Body of pancreas (tissue), 4 donors: Measurements from ENCODE around the gene KIF17. TPM values are rescaled to one million over a fixed set of nuclear protein-coding genes. Genes with fewer than 3 reads are reported as not detected.

Experiments
- ATAC-seq: fragments of 150-250 bp; one replicate; pipeline ENCODE4 v1.9.1; 2016
- DNase-seq, 4 donors: peaks; one replicate each; pipeline ENCODE4 v3.0.0-alpha.2; 2019
- H3K27ac ChIP-seq, 4 donors: fragments of 200-600 bp; sonication (generic); 1 replicate in 3 of 4; 2 replicates in 1 of 4; pipeline versions ENCODE4 v1.5.1 to v1.6.1; 2016 to 2019; ENCODE audit warnings: mild to moderate bottlenecking in 1 of 4, mixed read lengths in 1 of 4, moderate library complexity in 1 of 4
- H3K27me3 ChIP-seq, 2 donors: fragments of 200-600 bp; sonication (generic); one replicate each; pipeline ENCODE4 v1.6.0; 2016; ENCODE audit warnings: mild to moderate bottlenecking in 1 of 2
- H3K36me3 ChIP-seq, 2 donors: fragments of 200-600 bp; sonication (generic); replicated peaks in 1 of 2; 2 replicates each; pipeline ENCODE4 v1.5.1; 2016; ENCODE audit warnings: low read depth in 2 of 2; ENCODE audit not compliant: insufficient read depth in 1 of 2
- H3K4me1 ChIP-seq: fragments of 200-600 bp; sonication (generic); one replicate; pipeline ENCODE4 v1.6.0; 2016
- H3K4me3 ChIP-seq, 2 donors: fragments of 200-600 bp; sonication (generic); 1 replicate in 1 of 2; 2 replicates in 1 of 2; pipeline ENCODE4 v1.5.1; 2016 to 2019
- H3K9me3 ChIP-seq, 3 donors: fragments of 200-600 bp; sonication (generic); 1 replicate in 2 of 3; 2 replicates in 1 of 3; pipeline ENCODE4 v1.5.1; 2016
- CTCF ChIP-seq, 7 experiments: fragments of 450-650 bp in 4 of 7; fragments of 200-600 bp in 3 of 7; sonication (generic) in 3 of 7; IDR thresholded peaks; one replicate each; pipeline ENCODE4 v1.5.1; 2016 to 2019; ENCODE audit warnings: antibody characterized with exemption in 7 of 7
- POLR2A ChIP-seq, 3 donors: fragments of 450-650 bp; IDR thresholded peaks; one replicate each; pipeline ENCODE4 v1.6.1; 2016; ENCODE audit warnings: antibody characterized with exemption in 3 of 3, mild to moderate bottlenecking in 2 of 3
- WGBS, 2 donors: methylation state at CpG; one replicate each; pipeline ENCODE4 v1.1.5; 2017; 5-methylcytosine and 5-hydroxymethylcytosine counted together
- intact Hi-C: fragments of 100-400 bp; cut with DNase I; formaldehyde crosslinking; loops from one replicate; pipeline ENCODE4 v1.15.1; 2023
- total RNA-seq, 2 donors: library from RNA; depleted of rRNA; stranded (reverse); fragments of >200 nt; gene quantifications; one replicate each; pipeline ENCODE4 v1.1.0, GENCODE V29; 2016

Gene KIF17
- total RNA-seq, 2 donors from 2014 or later, result 1.8 TPM; not detected in 1

GRCh38 chr1:20727746-20728316 lies 10.0 kb upstream of the KIF17 start:
- 46 to 64% methylated on average over 3 to 10 of the region's 13 CpGs for WGBS, 2 donors
- Histone ChIP-seq H3K9me3 (no peaks in the 10 kb centered on the region), H3K27ac (no peak overlapping the region), H3K4me3 (no peak overlapping the region), H3K4me1 (peaks cover 14% of the 10 kb centered on the region), H3K36me3 (no peaks in the 10 kb centered on the region), H3K27me3 (peaks cover 0 to 3% of the 10 kb centered on the region in 2 donors)
- no peak for TF ChIP-seq CTCF (IDR thresholded peaks at IDR 0.05)
- no peak for TF ChIP-seq POLR2A (IDR thresholded peaks at IDR 0.05)
- ATAC-seq (no peak), DNase-seq (no peak)
- intact Hi-C loops, result no loop called here

DNA sequence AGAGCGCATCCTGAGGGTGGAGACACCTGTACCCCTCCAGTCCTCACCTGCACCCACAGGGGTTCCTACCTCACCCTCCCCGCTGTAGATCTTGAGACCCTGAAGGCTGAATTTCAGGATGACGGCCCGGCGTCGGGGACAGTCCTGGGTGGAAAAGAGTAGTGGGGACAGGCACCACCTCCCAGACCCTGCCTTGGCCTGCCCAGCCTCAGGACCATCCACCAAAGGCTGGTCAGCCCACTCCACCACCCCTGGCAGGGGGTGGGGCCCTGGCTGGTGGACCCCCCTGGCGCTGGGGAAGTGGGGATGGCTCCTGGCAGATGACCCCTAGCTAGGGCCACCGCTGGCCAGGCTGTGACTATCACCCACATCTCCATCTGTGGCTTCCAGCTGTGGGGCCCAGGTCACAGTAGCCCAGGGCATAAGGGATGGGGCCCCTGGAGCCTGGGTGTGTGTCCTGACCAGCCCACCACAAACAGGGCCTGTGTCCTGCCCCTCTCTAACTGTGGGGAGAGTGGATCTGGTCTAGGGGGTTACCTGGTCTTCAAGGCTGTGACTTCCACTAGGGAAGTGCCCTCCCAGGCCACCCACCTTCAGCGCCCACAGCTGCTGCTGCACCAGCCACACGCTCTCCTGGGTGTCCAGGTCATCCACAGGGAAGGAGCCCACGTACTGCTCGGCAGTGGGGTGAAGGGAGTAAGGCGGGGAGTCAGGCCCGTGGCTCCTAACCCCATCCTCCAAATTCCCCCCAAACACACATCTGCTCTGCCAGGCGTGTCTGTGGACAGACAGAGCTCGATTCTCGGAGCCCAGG lies 9.3 kb upstream of the KIF17 start:
- H3K27me3 ChIP-seq, result peaks cover 0 to 3% of the 10 kb centered on the region in 2 donors
- WGBS, 2 donors, result 81 to 83% methylated on average over 7 to 17 of the region's 17 CpGs
- no peaks in the 10 kb centered on the region for H3K36me3 ChIP-seq
- intact Hi-C loops, result no loop called here
- no peak overlapping the region for H3K27ac ChIP-seq
- H3K9me3 ChIP-seq, result no peaks in the 10 kb centered on the region
- no peak for ATAC-seq
- H3K4me1 ChIP-seq, result peaks cover 8% of the 10 kb centered on the region
- DNase-seq, result no peak
- H3K4me3 ChIP-seq, result no peak overlapping the region
- TF ChIP-seq POLR2A (IDR thresholded peaks at IDR 0.05) (no peak), CTCF (IDR thresholded peaks at IDR 0.05) (no peak)

DNA sequence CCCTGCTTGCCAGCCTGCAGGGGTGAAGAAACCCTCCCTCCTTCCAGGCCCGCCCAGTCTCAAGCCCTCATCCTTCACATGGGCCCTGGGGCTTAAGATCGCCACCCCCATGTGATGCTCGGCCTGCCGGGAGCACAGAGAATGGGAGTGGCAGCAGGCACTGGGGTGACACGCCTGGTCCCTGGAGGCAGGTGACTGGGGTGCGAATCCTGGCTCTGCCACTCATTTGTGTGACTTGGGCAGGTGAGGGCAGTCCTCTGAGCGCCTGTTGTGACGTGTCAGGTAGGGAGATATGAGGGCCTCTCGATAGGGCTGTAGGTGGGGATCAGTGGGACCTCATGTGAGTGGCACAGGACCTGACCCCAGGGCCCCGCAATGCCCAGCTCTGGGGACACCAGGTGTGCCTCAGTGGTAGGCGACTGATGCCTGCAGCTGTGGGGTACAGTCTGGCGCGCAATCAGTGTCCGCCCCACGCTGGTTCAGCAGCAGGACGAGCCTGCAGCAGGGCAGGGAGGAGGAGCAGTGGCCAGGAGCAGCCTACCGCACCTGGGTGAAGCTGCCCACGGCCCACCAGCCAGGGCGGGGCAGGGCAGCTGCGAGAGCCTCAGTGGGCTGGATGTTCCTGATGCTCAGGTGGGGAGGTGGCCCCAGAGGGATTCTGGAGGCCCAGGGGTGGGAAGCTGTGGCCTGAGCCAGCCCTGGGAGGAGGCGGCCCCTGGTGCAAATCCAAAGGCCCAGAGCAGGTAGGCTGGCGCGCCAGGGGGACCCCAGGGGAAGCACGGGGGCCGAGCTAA lies 8.5 kb upstream of the KIF17 start:
- Histone ChIP-seq H3K4me3 (no peak overlapping the region), H3K9me3 (no peaks in the 10 kb centered on the region), H3K4me1 (peaks cover 1% of the 10 kb centered on the region), H3K27ac (no peak overlapping the region), H3K27me3 (peaks cover 0 to 1% of the 10 kb centered on the region in 2 donors), H3K36me3 (no peaks in the 10 kb centered on the region)
- 83 to 87% methylated on average over 7 to 24 of the region's 25 CpGs for WGBS, 2 donors
- no peak for DNase-seq
- no peak for ATAC-seq
- intact Hi-C loops, result no loop called here
- TF ChIP-seq CTCF (IDR thresholded peaks at IDR 0.05), result no peak

- WGBS, 2 donors, result 65 to 71% methylated on average over 18 to 27 of the region's 29 CpGs
- no peaks in the 10 kb centered on the region for H3K27me3 ChIP-seq
- no peak for TF ChIP-seq CTCF (IDR thresholded peaks at IDR 0.05)
- TF ChIP-seq POLR2A (IDR thresholded peaks at IDR 0.05), result no peak
- H3K4me1 ChIP-seq, result no peaks in the 10 kb centered on the region
- ATAC-seq, result no peak
- no peaks in the 10 kb centered on the region for H3K36me3 ChIP-seq
- intact Hi-C loops, result no loop called here
- no peak overlapping the region for H3K27ac ChIP-seq
- no peak overlapping the region for H3K4me3 ChIP-seq
- DNase-seq, result no peak
- no peaks in the 10 kb centered on the region for H3K9me3 ChIP-seq
Measured at GRCh38 chr1:20725189-20726117, 7.6 kb upstream of the KIF17 start.
